Measurements from ENCODE around the gene WDR47. TPM values are rescaled to one million over a fixed set of nuclear protein-coding genes. Genes with fewer than 3 reads are reported as not detected.
"Not testable (repeated sequence)": the region's sequence is repeated elsewhere in the genome, so short reads cannot be mapped to it uniquely, and the experiment has no call there.

WDR47 gene
- total and polyA plus RNA-seq, 5 donors, result 5.2 to 19.0 (median 15.5) TPM

DNA sequence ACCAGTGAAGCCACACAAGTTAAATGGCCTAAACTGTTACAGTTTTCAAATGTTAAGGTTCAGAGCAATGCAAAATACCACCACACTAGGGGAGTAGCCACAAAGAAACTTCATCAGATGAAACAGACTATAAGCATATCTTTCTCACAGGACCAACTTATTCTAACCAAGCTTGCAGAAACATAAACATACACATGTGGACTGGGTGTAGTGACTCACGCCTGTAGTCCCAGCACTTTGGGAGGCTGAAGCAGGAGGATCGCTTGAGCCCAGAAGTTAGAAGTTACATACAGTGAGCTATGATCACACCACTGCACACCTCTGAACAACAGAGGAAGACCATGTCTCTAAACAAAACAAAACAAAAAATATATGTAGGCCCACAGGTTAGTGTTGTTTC, 17.3 kb downstream of the WDR47 start:
- 96% methylated on average over 2 of the region's 2 CpGs for WGBS
- H3K27me3 ChIP-seq (ENCODE audit: control insufficient read depth, insufficient read depth), result no peaks in the 10 kb centered on the region
- no peaks in the 10 kb centered on the region for H3K9me3 ChIP-seq (ENCODE audit: control insufficient read depth, low read length)
- H3K4me3 ChIP-seq (ENCODE audit: low read length), result no peak overlapping the region
- intact Hi-C loops (cut with DNase I), result no loop called here
- ATAC-seq (no peak), DNase-seq (no peak)
- no peaks in the 10 kb centered on the region for H3K4me1 ChIP-seq (ENCODE audit: control insufficient read depth, insufficient read depth, low read length)
- no peak overlapping the region for H3K27ac ChIP-seq (ENCODE audit: low read length)

DNA sequence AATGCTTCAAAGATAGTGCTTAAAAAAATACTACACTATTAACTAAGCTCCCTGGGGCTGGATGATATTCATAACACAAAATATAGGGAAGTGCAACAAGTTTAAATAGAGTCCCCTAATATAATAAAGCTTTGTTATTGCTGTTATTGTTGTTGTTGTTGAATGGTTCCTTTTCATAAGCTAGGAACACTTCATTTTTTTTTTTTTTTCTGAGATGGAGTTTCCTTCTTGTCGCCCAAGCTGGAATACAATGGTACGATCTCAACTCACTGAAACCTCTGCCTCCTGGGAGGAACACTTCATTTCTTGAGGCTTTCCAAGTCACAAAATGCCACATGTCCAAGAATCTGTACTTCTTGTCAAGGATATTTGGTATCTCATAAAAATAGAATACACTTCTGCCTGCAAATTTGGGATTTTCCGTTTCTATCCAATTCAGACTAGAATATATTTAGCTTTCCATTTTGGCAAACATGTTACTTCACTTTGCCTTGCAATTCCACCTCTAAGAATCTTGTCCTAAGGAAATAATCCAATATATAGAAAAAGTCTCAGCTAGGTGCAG, 21.1 kb downstream of the WDR47 start:
- WGBS, result 76% methylated on average over 3 of the region's 3 CpGs

DNA sequence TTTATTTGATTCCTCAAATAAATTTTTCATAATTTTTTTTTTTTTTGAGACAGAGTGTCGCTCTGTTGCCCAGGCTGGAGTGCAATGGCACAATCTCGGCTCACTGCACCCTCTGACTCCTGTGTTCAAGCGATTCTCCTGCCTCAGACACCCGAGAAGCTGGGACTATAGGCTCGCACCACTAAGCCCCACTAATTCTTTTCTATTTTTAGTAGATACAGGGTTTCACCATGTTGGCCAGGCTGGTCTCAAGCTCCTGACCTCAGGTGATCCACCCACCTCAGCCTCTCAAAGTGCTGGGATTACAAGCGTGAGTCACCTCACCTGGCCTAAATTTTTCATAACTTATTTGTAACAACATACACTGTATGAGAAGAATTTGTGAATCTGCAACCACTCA, 24.2 kb downstream of the WDR47 start:
- H3K4me1 ChIP-seq (ENCODE audit: control insufficient read depth, insufficient read depth, low read length); ATAC-seq; H3K27me3 ChIP-seq (ENCODE audit: control insufficient read depth, insufficient read depth); H3K4me3 ChIP-seq (ENCODE audit: low read length); H3K9me3 ChIP-seq (ENCODE audit: control insufficient read depth, low read length); intact Hi-C loops (cut with DNase I); DNase-seq; H3K27ac ChIP-seq (ENCODE audit: low read length): not testable (repeated sequence)
- 99% methylated on average over 6 of the region's 6 CpGs for WGBS

More for the DNA sequence above, 21.1 kb downstream of the WDR47 start:
- intact Hi-C loops (cut with DNase I), result no loop called here
- DNase-seq, result no peak
- H3K4me3 ChIP-seq (ENCODE audit: low read length), result no peak overlapping the region
- no peak for ATAC-seq
- H3K27me3 ChIP-seq (ENCODE audit: control insufficient read depth, insufficient read depth), result no peaks in the 10 kb centered on the region
- H3K27ac ChIP-seq (ENCODE audit: low read length), result no peak overlapping the region
- no peaks in the 10 kb centered on the region for H3K9me3 ChIP-seq (ENCODE audit: control insufficient read depth, low read length)
- H3K4me1 ChIP-seq (ENCODE audit: control insufficient read depth, insufficient read depth, low read length), result no peaks in the 10 kb centered on the region

DNA sequence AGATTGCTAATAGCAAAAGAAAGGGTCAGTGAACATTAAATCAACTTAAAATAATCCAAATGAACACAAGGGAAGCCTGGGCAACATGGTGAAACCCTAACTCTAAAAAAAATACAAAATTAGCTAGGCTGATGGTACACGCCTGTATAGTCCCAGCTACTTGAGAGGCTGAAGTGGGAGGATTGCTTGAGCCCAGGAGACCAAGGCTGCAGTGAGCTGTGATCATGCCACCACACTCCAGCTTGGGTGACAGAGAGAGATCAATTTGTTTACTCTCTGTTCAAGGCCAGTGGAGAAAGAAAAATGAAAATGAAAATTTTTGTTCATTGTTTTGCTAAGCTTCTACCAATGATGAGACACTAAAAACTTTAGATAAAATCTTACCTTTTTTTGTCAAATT, 24.8 kb downstream of the WDR47 start:
- no peaks in the 10 kb centered on the region for H3K4me1 ChIP-seq (ENCODE audit: control insufficient read depth, insufficient read depth, low read length)
- ATAC-seq (no peak), DNase-seq (no peak)
- intact Hi-C loops (cut with DNase I), result no loop called here
- WGBS, result 100% methylated on average over 1 of the region's 1 CpG
- H3K27me3 ChIP-seq (ENCODE audit: control insufficient read depth, insufficient read depth), result no peaks in the 10 kb centered on the region
- no peak overlapping the region for H3K4me3 ChIP-seq (ENCODE audit: low read length)
- no peaks in the 10 kb centered on the region for H3K9me3 ChIP-seq (ENCODE audit: control insufficient read depth, low read length)
- no peak overlapping the region for H3K27ac ChIP-seq (ENCODE audit: low read length)

GRCh38 chr1:109011335-109011734, 30.6 kb downstream of the WDR47 start:
- H3K4me3 ChIP-seq (ENCODE audit: low read length), result no peak overlapping the region
- 74% methylated on average over 7 of the region's 7 CpGs for WGBS
- intact Hi-C loops (cut with DNase I), result no loop called here
- ATAC-seq, result no peak
- DNase-seq, result no peak
- H3K27ac ChIP-seq (ENCODE audit: low read length), result no peak overlapping the region
- no peaks in the 10 kb centered on the region for H3K4me1 ChIP-seq (ENCODE audit: control insufficient read depth, insufficient read depth, low read length)
- no peaks in the 10 kb centered on the region for H3K27me3 ChIP-seq (ENCODE audit: control insufficient read depth, insufficient read depth)
- no peaks in the 10 kb centered on the region for H3K9me3 ChIP-seq (ENCODE audit: control insufficient read depth, low read length)

DNA sequence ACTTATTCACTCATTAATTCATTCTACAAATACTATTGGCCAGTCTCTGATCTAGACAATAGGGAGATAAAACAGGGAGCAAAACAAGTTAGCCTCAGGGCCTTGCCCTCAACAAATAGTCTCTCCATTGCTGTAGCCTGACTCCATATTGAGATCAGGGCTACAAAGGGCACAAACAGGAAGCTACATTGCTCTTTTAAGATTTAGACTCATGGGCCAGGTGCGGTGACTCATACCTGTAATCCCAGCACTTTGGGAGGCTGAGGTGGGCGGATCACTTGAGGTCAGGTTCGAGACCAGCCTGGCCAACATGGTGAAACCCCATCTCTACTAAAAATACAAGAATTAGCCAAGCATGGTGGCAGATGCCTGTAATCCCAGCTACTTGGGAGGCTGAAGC, 45.3 kb downstream of the WDR47 start:
- 96% methylated on average over 3 of the region's 3 CpGs for WGBS
- intact Hi-C loops (cut with DNase I); ATAC-seq; H3K4me3 ChIP-seq (ENCODE audit: low read length); H3K27me3 ChIP-seq (ENCODE audit: control insufficient read depth, insufficient read depth); H3K4me1 ChIP-seq (ENCODE audit: control insufficient read depth, insufficient read depth, low read length); H3K9me3 ChIP-seq (ENCODE audit: control insufficient read depth, low read length); H3K27ac ChIP-seq (ENCODE audit: low read length); DNase-seq: not testable (repeated sequence)

- no peaks in the 10 kb centered on the region for H3K9me3 ChIP-seq (ENCODE audit: control insufficient read depth, low read length)
- WGBS, result 87% methylated on average over 4 of the region's 4 CpGs
- H3K27ac ChIP-seq (ENCODE audit: low read length), result no peak overlapping the region
Measured at GRCh38 chr1:108983114-108983513, 58.8 kb downstream of the WDR47 start.

GRCh38 chr1:108976658-108977057, 65.2 kb downstream of the WDR47 start:
- H3K4me3 ChIP-seq (ENCODE audit: low read length), result no peak overlapping the region
- ATAC-seq (no peak), DNase-seq (no peak)
- no peak overlapping the region for H3K27ac ChIP-seq (ENCODE audit: low read length)
- no peaks in the 10 kb centered on the region for H3K4me1 ChIP-seq (ENCODE audit: control insufficient read depth, insufficient read depth, low read length)
- WGBS, result 87% methylated on average over 4 of the region's 4 CpGs
- intact Hi-C loops (cut with DNase I), result no loop called here
- no peaks in the 10 kb centered on the region for H3K27me3 ChIP-seq (ENCODE audit: control insufficient read depth, insufficient read depth)
- no peaks in the 10 kb centered on the region for H3K9me3 ChIP-seq (ENCODE audit: control insufficient read depth, low read length)

More at GRCh38 chr1:108983114-108983513, 58.8 kb downstream of the WDR47 start:
- H3K4me3 ChIP-seq (ENCODE audit: low read length), result no peak overlapping the region
- H3K4me1 ChIP-seq (ENCODE audit: control insufficient read depth, insufficient read depth, low read length), result no peaks in the 10 kb centered on the region
- intact Hi-C loops (cut with DNase I), result no loop called here
- no peaks in the 10 kb centered on the region for H3K27me3 ChIP-seq (ENCODE audit: control insufficient read depth, insufficient read depth)
- DNase-seq (no peak), ATAC-seq (no peak)

DNA sequence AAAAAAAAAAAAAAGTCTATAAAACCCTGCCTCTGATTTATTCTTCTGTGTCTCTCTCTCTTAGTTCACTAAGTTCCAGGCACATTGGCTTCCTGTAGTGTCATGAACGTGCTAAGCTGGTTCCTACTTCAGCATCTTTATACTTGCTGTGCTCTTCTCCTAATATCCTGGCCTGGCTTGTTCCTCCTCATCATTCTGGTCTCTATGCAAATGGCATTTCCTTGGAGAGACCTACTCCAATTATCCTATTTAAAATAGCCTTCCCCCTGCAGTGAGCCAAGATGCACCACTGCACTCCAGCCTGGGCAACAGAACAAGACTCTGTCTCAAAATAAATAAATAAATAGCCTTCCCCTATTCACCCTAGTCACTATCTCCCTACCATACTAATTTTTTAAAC, 69.0 kb downstream of the WDR47 start:
- intact Hi-C loops (cut with DNase I), result no loop called here
- Histone ChIP-seq H3K27me3 (ENCODE audit: control insufficient read depth, insufficient read depth) (no peaks in the 10 kb centered on the region), H3K27ac (ENCODE audit: low read length) (no peak overlapping the region), H3K9me3 (ENCODE audit: control insufficient read depth, low read length) (no peaks in the 10 kb centered on the region), H3K4me1 (ENCODE audit: control insufficient read depth, insufficient read depth, low read length) (no peaks in the 10 kb centered on the region), H3K4me3 (ENCODE audit: low read length) (no peak overlapping the region)
- 98% methylated on average over 1 of the region's 1 CpG for WGBS
- ATAC-seq (no peak), DNase-seq (no peak)

GRCh38 chr1:108969346-108969745, 72.6 kb downstream of the WDR47 start:
- no peak for DNase-seq
- Histone ChIP-seq H3K9me3 (ENCODE audit: control insufficient read depth, low read length) (no peaks in the 10 kb centered on the region), H3K4me3 (ENCODE audit: low read length) (no peak overlapping the region), H3K4me1 (ENCODE audit: control insufficient read depth, insufficient read depth, low read length) (no peaks in the 10 kb centered on the region), H3K27me3 (ENCODE audit: control insufficient read depth, insufficient read depth) (no peaks in the 10 kb centered on the region), H3K27ac (ENCODE audit: low read length) (no peak overlapping the region)
- ATAC-seq, result no peak
- intact Hi-C loops (cut with DNase I), result no loop called here

- peak within 1 kb of the TSS; percentile 73 for H3K4me3 ChIP-seq (ENCODE audit: low read length)
- peak; percentile 93 to 97 (median 96) for DNase-seq
- no peaks in the 10 kb centered on the region for H3K27me3 ChIP-seq (ENCODE audit: control insufficient read depth, insufficient read depth)
- H3K4me1 ChIP-seq (ENCODE audit: control insufficient read depth, insufficient read depth, low read length), result peaks cover 4% of the 10 kb centered on the region
- under 1% methylated on average over 72 of the region's 72 CpGs for WGBS
- H3K9me3 ChIP-seq (ENCODE audit: control insufficient read depth, low read length), result no peaks in the 10 kb centered on the region
- intact Hi-C loops (cut with DNase I), result no loop called here
- ATAC-seq, result peak; percentile 98 to 99
- peak within 1 kb of the TSS; percentile 92 for H3K27ac ChIP-seq (ENCODE audit: low read length)
Measured at GRCh38 chr1:108963052-108963686, 78.7 kb downstream of the WDR47 start, which contains the start of gene CLCC1. Gene CLCC1 (minus strand): TSS chr1:108963484. CDS start chr1:108950437, 13,047 bp downstream.
